T-helper 17 cell (primary cell): ENCODE measurements around the gene FRMD3. TPM values are rescaled to one million over a fixed set of nuclear protein-coding genes. Genes with fewer than 3 reads are reported as not detected.

Source experiments
- ATAC-seq: fragments of 150-1000 bp; cut with Tn5 transposase; 2 replicates; pipeline ENCODE4 v1.10.0; 2021; ENCODE audit warnings: mild to moderate bottlenecking, moderate library complexity
- DNase-seq, 3 donors: peaks; one replicate each; pipeline versions ENCODE4 v3.0.0 to v3.0.0-alpha.2; 2020 to 2021
- H3K9me3 ChIP-seq: one replicate; pipeline ENCODE4 v1.7.0; 2013; ENCODE audit warnings: low read length, mild to moderate bottlenecking; ENCODE audit not compliant: control insufficient read depth, poor library complexity, severe bottlenecking
- H3K27ac Mint-ChIP-seq: one replicate; pipeline ENCODE4 v1.8.0; 2022; ENCODE audit warnings: mild to moderate bottlenecking, moderate library complexity, mixed read lengths
- H3K27me3 Mint-ChIP-seq: one replicate; pipeline ENCODE4 v1.8.0; 2022; ENCODE audit warnings: mixed read lengths
- H3K36me3 Mint-ChIP-seq: one replicate; pipeline ENCODE4 v1.8.0; 2022; ENCODE audit warnings: low read depth, mixed read lengths
- H3K4me1 Mint-ChIP-seq: one replicate; pipeline ENCODE4 v1.8.0; 2022; ENCODE audit warnings: mild to moderate bottlenecking, mixed read lengths
- H3K4me3 Mint-ChIP-seq: one replicate; pipeline ENCODE4 v1.8.0; 2022; ENCODE audit warnings: mild to moderate bottlenecking, moderate library complexity, mixed read lengths
- total RNA-seq, 4 donors: library from RNA in 2 of 4; stranded (reverse) in 2 of 4; gene quantifications; one replicate each; pipeline ENCODE4 v1.2.3 and lab custom pipeline; 2022 to 2026

The FRMD3 gene
- total RNA-seq, 2 donors from 2014 or later, result 1.4 to 18.9 TPM

DNA sequence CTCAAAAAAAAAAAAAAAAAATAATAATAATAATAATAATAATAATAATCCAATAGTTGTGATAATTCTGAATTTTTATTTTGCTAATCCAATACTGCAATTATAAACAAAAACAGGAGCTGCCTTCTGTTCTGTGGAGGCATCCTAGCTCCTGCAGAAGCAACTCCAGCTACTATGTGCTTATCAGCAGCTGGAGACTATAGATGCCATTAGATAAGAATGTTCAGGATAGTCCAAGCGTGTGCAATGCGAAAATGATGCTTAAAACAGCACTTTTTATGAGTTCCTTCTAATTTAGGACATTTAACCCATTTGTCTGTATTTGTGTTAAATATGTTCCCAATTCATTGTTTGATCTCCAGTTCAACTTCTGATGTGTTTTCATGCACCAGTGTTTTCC, 254.7 kb downstream of the FRMD3 start:
- Mint-ChIP-seq H3K4me3 (no peak overlapping the region), H3K27ac (no peak overlapping the region), H3K4me1 (no peaks in the 10 kb centered on the region), H3K27me3 (no peaks in the 10 kb centered on the region), H3K36me3 (no peaks in the 10 kb centered on the region)
- no peaks in the 10 kb centered on the region for H3K9me3 ChIP-seq
- DNase-seq (no peak), ATAC-seq (no peak)

DNA sequence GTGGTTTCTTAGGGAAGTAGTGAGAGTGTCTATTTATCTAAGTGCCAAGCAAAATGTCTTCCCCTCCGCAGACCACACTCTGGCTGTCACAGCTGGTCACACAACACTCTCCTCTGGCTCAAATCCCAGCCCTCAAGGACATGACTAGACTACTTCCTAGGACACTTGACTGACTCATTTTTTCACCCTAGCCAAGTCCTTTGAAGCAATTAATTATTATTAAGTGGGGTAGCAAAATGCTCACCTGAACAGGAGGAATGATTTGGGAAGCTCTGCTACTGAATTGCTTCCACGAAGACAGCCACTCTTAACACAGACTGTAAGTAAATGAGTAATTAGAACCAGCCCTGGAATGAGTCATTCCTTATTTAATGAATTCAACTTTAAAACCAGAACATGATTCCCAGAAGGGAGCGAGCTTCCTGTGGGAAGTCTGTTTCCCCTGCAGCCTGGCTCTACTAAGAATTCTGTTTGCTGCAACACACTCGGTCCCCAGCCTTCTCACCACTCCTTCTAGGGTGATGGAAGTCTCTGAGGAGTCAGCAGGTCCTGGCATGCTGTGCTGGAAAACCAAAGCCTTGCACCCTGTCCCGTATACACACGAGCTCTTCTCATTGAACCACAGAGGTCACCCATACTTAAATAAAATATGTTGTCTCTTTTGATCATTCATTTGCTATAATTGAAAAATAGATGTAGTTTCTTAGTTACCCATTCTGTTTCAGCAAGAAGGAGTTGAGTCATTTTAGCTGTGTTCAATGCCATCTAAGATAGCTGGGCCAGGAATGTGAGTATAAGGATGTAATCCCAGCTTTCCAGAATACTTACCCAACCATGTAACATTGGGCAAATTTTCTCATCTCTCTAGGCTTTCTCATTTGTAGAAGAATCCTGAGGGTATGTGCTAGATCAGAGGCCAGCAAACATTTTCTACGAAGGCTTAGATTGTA, 256.6 kb downstream of the FRMD3 start:
- H3K9me3 ChIP-seq, result no peaks in the 10 kb centered on the region
- no peak overlapping the region for H3K27ac Mint-ChIP-seq
- no peaks in the 10 kb centered on the region for H3K36me3 Mint-ChIP-seq
- no peaks in the 10 kb centered on the region for H3K4me1 Mint-ChIP-seq
- ATAC-seq (no peak), DNase-seq (no peak)
- H3K27me3 Mint-ChIP-seq, result no peaks in the 10 kb centered on the region
- H3K4me3 Mint-ChIP-seq, result no peak overlapping the region

DNA sequence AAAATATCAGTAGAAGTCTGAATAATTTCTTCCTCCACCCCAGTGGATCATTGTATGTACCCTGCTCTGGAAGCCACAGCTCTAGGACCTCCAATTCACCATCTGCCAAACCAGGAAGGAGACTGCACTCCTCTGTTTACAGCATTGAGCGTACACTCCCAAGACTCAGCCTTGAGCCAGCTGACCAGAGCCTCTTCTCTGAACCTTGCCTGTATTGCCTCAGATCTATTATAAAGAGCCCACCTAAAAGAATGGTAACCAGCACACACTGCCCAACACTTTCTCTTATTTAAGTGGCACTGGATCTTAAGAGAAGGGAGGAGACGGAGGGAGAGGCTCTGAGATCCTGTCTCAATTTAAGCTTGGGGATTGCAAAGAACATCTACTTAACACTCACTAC, 257.4 kb downstream of the FRMD3 start:
- ATAC-seq, result no peak
- no peaks in the 10 kb centered on the region for H3K27me3 Mint-ChIP-seq

DNA sequence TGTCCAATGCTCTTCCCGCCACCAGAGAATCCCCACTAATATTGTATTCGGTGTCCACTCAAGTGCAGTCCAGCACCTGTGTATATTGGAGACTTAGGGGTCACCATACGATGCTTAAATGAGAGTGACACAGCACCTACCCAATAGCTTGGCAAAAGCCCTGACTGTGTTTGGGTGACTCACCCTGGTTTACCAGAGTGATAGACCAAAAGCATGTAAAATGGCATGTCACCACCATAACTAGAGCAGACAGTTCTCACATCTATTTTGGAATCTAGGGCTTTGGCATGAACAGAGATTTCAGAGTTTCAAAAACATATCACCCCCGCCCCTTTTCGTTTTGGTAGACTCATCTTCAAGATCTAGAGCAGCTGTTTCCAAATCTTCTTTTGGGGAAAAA, 257.9 kb downstream of the FRMD3 start:
- Mint-ChIP-seq H3K4me3 (no peak overlapping the region), H3K36me3 (no peaks in the 10 kb centered on the region), H3K27ac (no peak overlapping the region), H3K27me3 (no peaks in the 10 kb centered on the region), H3K4me1 (no peaks in the 10 kb centered on the region)
- ATAC-seq (no peak), DNase-seq (no peak)
- no peaks in the 10 kb centered on the region for H3K9me3 ChIP-seq

More for the DNA sequence above, 257.4 kb downstream of the FRMD3 start:
- Mint-ChIP-seq H3K27ac (no peak overlapping the region), H3K36me3 (no peaks in the 10 kb centered on the region), H3K4me1 (no peaks in the 10 kb centered on the region), H3K4me3 (no peak overlapping the region)
- DNase-seq, result no peak
- no peaks in the 10 kb centered on the region for H3K9me3 ChIP-seq

DNA sequence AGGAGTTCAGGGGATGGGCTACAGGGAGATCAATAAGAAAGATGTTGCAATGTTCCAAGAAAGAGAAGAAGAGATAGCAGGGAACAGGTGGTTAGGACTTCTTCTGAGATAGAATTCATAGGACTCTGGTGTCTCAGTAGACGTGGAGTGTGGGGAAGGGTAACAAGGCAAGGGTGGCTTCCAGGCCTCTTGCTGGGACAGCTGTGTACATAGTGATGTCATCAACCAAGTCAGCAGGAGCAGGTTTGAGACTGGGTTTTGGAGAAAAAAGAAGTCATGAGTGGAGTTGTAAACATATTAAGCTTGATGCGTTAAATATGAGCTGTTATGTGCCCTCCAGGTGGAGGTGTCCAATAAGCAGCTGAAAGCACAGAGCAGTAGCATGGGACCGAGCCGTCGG, 263.4 kb downstream of the FRMD3 start:
- DNase-seq (no peak), ATAC-seq (no peak)
- H3K9me3 ChIP-seq, result no peaks in the 10 kb centered on the region
- H3K27ac Mint-ChIP-seq, result no peak overlapping the region
- H3K4me3 Mint-ChIP-seq, result no peak overlapping the region
- no peaks in the 10 kb centered on the region for H3K36me3 Mint-ChIP-seq
- no peaks in the 10 kb centered on the region for H3K4me1 Mint-ChIP-seq
- H3K27me3 Mint-ChIP-seq, result no peaks in the 10 kb centered on the region

DNA sequence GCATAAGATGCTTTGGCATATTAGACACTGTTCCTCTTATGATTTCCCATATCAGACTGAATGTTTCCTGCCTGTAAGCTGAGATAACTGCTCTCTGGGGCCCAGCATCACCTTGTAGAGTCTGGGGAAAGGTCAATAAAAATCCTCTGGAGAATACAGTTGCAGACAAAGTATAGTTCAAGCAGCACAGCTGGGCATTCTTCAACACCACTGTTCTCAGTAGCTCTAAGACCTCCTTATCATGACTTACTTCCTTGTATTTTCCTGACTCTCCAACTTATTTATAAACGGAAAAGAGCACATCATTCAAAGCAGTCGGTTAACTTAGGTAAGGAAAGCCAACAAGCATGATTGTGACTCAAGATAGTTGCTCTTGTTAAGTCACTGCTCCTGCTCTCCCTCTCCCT, 266.5 kb downstream of the FRMD3 start:
- ATAC-seq, result no peak
- Mint-ChIP-seq H3K27me3 (no peaks in the 10 kb centered on the region), H3K4me3 (no peak overlapping the region), H3K4me1 (no peaks in the 10 kb centered on the region), H3K27ac (no peak overlapping the region), H3K36me3 (no peaks in the 10 kb centered on the region)
- DNase-seq, result no peak
- H3K9me3 ChIP-seq, result no peaks in the 10 kb centered on the region

DNA sequence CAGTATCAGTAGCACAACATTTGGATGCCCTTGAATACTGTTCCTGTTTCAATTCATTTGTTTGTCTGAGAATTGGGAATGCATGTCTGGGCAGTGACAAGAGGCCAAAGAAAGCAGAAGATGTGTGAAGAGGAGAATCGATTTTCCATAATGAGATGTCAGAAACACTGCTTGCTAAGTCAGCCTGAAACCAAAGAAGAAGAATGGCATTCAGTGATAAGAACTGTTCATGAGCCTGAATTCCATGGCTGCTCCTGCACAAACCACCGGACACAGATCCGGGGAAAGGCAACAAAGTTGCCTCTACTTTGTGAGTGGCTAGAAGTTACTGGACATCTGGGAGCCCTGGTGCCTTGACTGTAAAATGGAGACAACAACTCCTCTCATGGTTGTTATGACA, 268.1 kb downstream of the FRMD3 start:
- Mint-ChIP-seq H3K27me3 (no peaks in the 10 kb centered on the region), H3K36me3 (no peaks in the 10 kb centered on the region), H3K4me1 (no peaks in the 10 kb centered on the region), H3K27ac (no peak overlapping the region), H3K4me3 (no peak overlapping the region)
- ATAC-seq (no peak), DNase-seq (no peak)
- H3K9me3 ChIP-seq, result no peaks in the 10 kb centered on the region

DNA sequence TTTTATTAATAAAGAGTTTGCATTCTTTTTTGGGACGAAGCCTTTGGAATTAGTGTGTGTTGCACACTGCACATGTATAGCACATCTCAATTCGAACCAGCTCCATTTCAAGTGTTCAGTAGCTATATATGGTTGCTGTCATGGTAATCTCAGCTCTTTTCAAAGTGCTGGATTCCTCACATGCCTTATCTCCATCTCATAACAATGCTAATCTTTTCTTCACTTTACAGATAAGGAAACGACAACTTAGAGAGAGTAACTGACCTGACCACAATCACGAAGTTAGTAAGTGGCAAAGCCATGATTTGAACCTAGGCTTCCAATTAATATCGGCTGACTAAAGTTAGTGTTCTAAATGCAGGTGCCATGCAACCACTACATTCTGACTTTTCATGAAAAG, 270.5 kb downstream of the FRMD3 start:
- Mint-ChIP-seq H3K36me3 (no peaks in the 10 kb centered on the region), H3K27me3 (no peaks in the 10 kb centered on the region), H3K4me3 (no peak overlapping the region), H3K27ac (no peak overlapping the region), H3K4me1 (no peaks in the 10 kb centered on the region)
- no peak for DNase-seq
- no peaks in the 10 kb centered on the region for H3K9me3 ChIP-seq
- no peak for ATAC-seq

DNA sequence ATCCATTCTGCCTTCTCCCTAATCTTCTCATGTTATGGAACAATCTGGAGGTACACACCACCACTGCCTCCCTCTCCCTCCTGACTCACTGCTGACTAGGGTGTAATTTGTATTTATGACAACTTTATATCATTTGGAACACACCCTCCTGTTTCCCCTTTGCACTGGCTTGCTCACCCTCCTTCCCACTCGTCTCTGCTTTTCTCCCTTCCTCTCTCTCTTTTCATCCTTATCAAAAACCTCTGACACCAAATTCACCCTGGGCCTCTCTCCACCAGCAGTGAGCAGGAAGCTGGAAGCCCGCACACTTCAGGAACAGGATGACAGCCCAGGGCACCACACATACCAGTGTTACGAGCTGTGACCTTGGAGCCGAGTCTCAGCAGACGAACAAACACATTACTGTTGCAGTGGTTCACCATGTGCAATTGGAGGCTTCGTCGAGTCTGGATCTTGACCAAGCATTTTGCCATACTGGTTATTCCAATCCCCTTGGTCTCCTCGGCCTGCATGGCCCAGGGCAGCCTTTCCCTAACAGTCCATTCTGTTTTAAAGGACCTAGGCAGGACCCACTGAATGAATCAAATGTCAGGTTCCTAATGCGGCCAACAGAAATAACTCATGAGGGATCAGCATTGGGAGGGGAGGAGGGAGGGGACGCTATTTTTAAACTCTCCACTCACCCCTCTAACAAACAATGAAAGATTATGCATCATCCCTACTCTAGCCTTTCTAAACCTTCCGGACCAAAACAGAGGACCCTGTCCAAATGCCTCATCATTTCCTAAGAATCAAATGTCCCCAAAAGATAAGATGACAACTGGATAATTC, 271.3 kb downstream of the FRMD3 start:
- no peak for ATAC-seq
- H3K36me3 Mint-ChIP-seq, result no peaks in the 10 kb centered on the region

DNA sequence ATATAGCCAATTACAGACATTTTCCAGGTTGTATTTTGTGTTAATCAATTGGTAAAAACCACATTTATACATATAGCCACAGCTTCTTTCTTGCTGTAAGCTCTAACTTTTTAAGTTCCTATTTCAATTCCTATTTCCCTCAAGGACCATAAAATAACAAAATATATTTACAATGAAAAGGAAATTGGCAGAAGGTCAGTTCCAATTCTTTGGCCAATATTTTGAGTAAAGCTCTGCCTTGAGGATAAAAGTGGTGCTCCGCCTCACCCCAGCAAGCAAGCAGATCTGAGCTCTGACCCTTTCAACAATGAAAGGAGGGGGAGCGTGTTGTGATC, 271.9 kb downstream of the FRMD3 start:
- H3K27ac Mint-ChIP-seq, result no peak overlapping the region
- H3K27me3 Mint-ChIP-seq, result no peaks in the 10 kb centered on the region
- no peak overlapping the region for H3K4me3 Mint-ChIP-seq

More for the DNA sequence above, 271.3 kb downstream of the FRMD3 start:
- Mint-ChIP-seq H3K27me3 (no peaks in the 10 kb centered on the region), H3K27ac (no peak overlapping the region), H3K4me1 (no peaks in the 10 kb centered on the region), H3K4me3 (no peak overlapping the region)
- no peaks in the 10 kb centered on the region for H3K9me3 ChIP-seq
- DNase-seq, result no peak

DNA sequence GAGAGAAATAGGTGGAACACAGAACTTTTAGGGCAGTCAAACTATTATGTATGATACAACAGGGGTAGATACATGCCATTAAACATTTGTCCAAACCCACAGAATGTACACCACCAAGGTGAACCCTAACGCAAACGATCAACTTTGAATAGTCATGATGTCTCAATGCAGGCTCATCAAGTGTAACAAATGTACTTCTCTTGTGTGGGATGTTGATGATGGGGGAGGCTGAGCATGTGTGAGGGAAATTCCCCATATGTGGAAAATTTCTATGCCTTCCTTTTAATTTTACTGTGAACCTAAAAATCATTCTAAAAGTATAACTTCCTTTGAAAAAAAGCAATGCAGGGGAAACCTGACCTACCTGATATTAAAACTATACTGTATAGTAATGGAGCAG, 273.9 kb downstream of the FRMD3 start:
- Mint-ChIP-seq H3K27me3 (no peaks in the 10 kb centered on the region), H3K27ac (no peak overlapping the region), H3K36me3 (no peaks in the 10 kb centered on the region), H3K4me1 (no peaks in the 10 kb centered on the region), H3K4me3 (no peak overlapping the region)
- no peak for ATAC-seq
- DNase-seq, result no peak
- no peaks in the 10 kb centered on the region for H3K9me3 ChIP-seq

More for the DNA sequence above, 271.9 kb downstream of the FRMD3 start:
- ATAC-seq (no peak), DNase-seq (no peak)
- no peaks in the 10 kb centered on the region for H3K9me3 ChIP-seq
- H3K4me1 Mint-ChIP-seq, result no peaks in the 10 kb centered on the region
- H3K36me3 Mint-ChIP-seq, result no peaks in the 10 kb centered on the region

DNA sequence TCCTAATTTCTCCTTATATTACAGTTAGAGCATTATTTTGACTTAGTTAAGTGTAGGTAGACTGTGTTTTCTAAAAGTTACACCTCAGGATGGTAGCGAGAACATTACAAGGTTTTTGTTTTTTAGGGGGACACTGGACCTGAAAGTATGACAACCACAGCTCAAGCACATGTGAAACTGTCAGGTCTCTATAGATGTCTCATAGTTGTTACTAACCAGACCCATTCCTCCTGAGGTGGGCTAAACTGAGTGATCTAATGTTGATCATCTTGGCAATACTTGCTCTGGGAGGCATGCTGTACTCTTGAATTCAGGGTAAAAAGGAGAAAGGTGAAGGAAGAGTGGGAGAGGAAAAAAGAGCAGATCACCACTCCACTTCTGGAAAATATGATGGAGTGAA, 278.6 kb downstream of the FRMD3 start:
- Mint-ChIP-seq H3K4me3 (no peak overlapping the region), H3K36me3 (no peaks in the 10 kb centered on the region), H3K4me1 (no peaks in the 10 kb centered on the region), H3K27ac (no peak overlapping the region), H3K27me3 (no peaks in the 10 kb centered on the region)
- ATAC-seq (no peak), DNase-seq (no peak)
- no peaks in the 10 kb centered on the region for H3K9me3 ChIP-seq

DNA sequence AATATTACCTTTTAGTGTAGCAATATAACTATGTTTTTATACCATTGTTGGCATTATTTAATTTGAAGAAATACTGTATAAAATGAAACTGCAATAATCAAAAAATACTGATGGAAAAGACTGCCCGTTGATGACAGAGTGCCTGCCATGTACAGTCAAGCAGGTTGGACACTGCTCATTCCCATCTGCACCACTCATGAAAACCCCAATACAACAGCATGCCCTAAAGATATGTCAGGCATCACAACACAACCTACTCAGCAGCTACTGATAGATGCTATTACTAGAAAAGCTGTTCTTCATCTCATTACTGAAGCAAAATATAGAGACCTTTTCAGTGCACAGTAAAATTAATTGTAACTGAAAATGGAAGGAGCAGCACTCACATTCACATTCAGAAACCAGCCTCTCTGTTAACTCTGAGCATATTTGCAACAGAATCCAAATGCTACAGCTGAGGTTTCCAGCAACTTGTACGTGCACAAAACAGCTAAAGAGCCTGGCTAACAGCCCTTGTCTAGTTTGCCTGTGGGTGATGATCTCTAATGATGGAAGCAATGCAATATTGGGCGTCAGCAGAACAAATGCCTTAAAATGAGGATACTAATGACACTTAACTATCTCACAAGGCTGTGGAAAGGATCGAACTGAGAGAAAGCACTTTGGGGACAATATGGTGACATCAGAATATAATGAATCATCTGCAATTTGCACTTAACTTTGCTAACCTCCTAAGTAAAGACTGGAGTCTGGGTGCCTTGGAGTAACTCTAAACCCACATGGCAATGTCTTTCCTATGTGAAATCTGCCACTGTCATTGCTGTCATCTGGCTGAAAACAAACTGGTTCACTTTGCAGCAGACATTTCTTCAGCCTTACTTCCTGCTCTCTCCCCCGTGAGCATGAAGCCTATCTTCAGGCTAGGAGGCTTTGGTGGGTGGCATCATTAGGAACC, 280.0 kb downstream of the FRMD3 start:
- Mint-ChIP-seq H3K4me1 (no peaks in the 10 kb centered on the region), H3K27me3 (no peaks in the 10 kb centered on the region), H3K27ac (no peak overlapping the region), H3K4me3 (no peak overlapping the region), H3K36me3 (no peaks in the 10 kb centered on the region)
- ATAC-seq (no peak), DNase-seq (no peak)
- no peaks in the 10 kb centered on the region for H3K9me3 ChIP-seq
